ENCODE results near the gene SORCS2. TPM values are rescaled to one million over a fixed set of nuclear protein-coding genes. Genes with fewer than 3 reads are reported as not detected.

The SORCS2 gene
- total RNA-seq, 1 donor from 2014 or later, result 3.1 TPM

- no peak overlapping the region for H3K9ac ChIP-seq (ENCODE audit: low read depth in 1 of 3, low read length in 3 of 3)
- no peak overlapping the region for H3K4me3 ChIP-seq (ENCODE audit: low read length in 3 of 3)
- no peaks in the 10 kb centered on the region for H3K9me3 ChIP-seq (ENCODE audit: control insufficient read depth in 3 of 3, low read length in 3 of 3)
- no peaks in the 10 kb centered on the region for H3K36me3 ChIP-seq (ENCODE audit: control insufficient read depth in 3 of 3, insufficient read depth in 3 of 3, low read length in 3 of 3)
- no peak overlapping the region for H3K27ac ChIP-seq (ENCODE audit: low read depth, low read length)
- H3K4me1 ChIP-seq (ENCODE audit: control insufficient read depth in 3 of 3, insufficient read depth in 3 of 3, low read length in 3 of 3), result peaks cover under 1 to 25% (median 6%) of the 10 kb centered on the region in 3 donors
- H3K27me3 ChIP-seq (ENCODE audit: control insufficient read depth in 3 of 3, insufficient read depth in 3 of 3, low read length in 3 of 3), result peaks cover 0 to 6% (median 0%) of the 10 kb centered on the region in 3 donors
Observed at GRCh38 chr4:7266525-7267292, 74.4 kb downstream of the SORCS2 start.

GRCh38 chr4:7267829-7268228 is 75.5 kb downstream of the SORCS2 start:
- no peak overlapping the region for H3K27ac ChIP-seq (ENCODE audit: low read depth, low read length)
- no peaks in the 10 kb centered on the region for H3K36me3 ChIP-seq (ENCODE audit: control insufficient read depth in 3 of 3, insufficient read depth in 3 of 3, low read length in 3 of 3)
- peaks cover 0 to 3% (median 0%) of the 10 kb centered on the region in 3 donors for H3K27me3 ChIP-seq (ENCODE audit: control insufficient read depth in 3 of 3, insufficient read depth in 3 of 3, low read length in 3 of 3)
- no peaks in the 10 kb centered on the region for H3K9me3 ChIP-seq (ENCODE audit: control insufficient read depth in 3 of 3, low read length in 3 of 3)
- H3K9ac ChIP-seq (ENCODE audit: low read depth in 1 of 3, low read length in 3 of 3), result no peak overlapping the region
- H3K4me3 ChIP-seq (ENCODE audit: low read length in 3 of 3), result no peak overlapping the region
- H3K4me1 ChIP-seq (ENCODE audit: control insufficient read depth in 3 of 3, insufficient read depth in 3 of 3, low read length in 3 of 3), result peaks cover 0 to 17% (median 6%) of the 10 kb centered on the region in 3 donors

- H3K4me3 ChIP-seq (ENCODE audit: low read length in 3 of 3), result no peak overlapping the region
- no peak overlapping the region for H3K9ac ChIP-seq (ENCODE audit: low read depth in 1 of 3, low read length in 3 of 3)
- no peak overlapping the region for H3K27ac ChIP-seq (ENCODE audit: low read depth, low read length)
- H3K9me3 ChIP-seq (ENCODE audit: control insufficient read depth in 3 of 3, low read length in 3 of 3), result no peaks in the 10 kb centered on the region
- H3K27me3 ChIP-seq (ENCODE audit: control insufficient read depth in 3 of 3, insufficient read depth in 3 of 3, low read length in 3 of 3), result peaks cover 0 to 3% (median 0%) of the 10 kb centered on the region in 3 donors
- H3K36me3 ChIP-seq (ENCODE audit: control insufficient read depth in 3 of 3, insufficient read depth in 3 of 3, low read length in 3 of 3), result no peaks in the 10 kb centered on the region
- H3K4me1 ChIP-seq (ENCODE audit: control insufficient read depth in 3 of 3, insufficient read depth in 3 of 3, low read length in 3 of 3), result peaks cover 0 to 11% (median 2%) of the 10 kb centered on the region in 3 donors
Observed at GRCh38 chr4:7268941-7269340, 76.6 kb downstream of the SORCS2 start.

- H3K9me3 ChIP-seq (ENCODE audit: control insufficient read depth in 3 of 3, low read length in 3 of 3), result no peaks in the 10 kb centered on the region
- H3K4me3 ChIP-seq (ENCODE audit: low read length in 3 of 3), result no peak overlapping the region
- no peaks in the 10 kb centered on the region for H3K36me3 ChIP-seq (ENCODE audit: control insufficient read depth in 3 of 3, insufficient read depth in 3 of 3, low read length in 3 of 3)
- H3K9ac ChIP-seq (ENCODE audit: low read depth in 1 of 3, low read length in 3 of 3), result no peak overlapping the region
- H3K27me3 ChIP-seq (ENCODE audit: control insufficient read depth in 3 of 3, insufficient read depth in 3 of 3, low read length in 3 of 3), result no peaks in the 10 kb centered on the region
- H3K4me1 ChIP-seq (ENCODE audit: control insufficient read depth in 3 of 3, insufficient read depth in 3 of 3, low read length in 3 of 3), result peaks cover 0 to 11% (median 2%) of the 10 kb centered on the region in 3 donors
- H3K27ac ChIP-seq (ENCODE audit: low read depth, low read length), result no peak overlapping the region
Observed at GRCh38 chr4:7270121-7270520, 77.8 kb downstream of the SORCS2 start.

GRCh38 chr4:7272404-7272803 is 80.1 kb downstream of the SORCS2 start:
- Histone ChIP-seq H3K4me1 (ENCODE audit: control insufficient read depth in 3 of 3, insufficient read depth in 3 of 3, low read length in 3 of 3) (peaks cover 10 to 19% (median 11%) of the 10 kb centered on the region in 3 donors), H3K9me3 (ENCODE audit: control insufficient read depth in 3 of 3, low read length in 3 of 3) (no peaks in the 10 kb centered on the region), H3K27me3 (ENCODE audit: control insufficient read depth in 3 of 3, insufficient read depth in 3 of 3, low read length in 3 of 3) (no peaks in the 10 kb centered on the region), H3K9ac (ENCODE audit: low read depth in 1 of 3, low read length in 3 of 3) (no peak overlapping the region), H3K36me3 (ENCODE audit: control insufficient read depth in 3 of 3, insufficient read depth in 3 of 3, low read length in 3 of 3) (no peaks in the 10 kb centered on the region), H3K27ac (ENCODE audit: low read depth, low read length) (no peak overlapping the region), H3K4me3 (ENCODE audit: low read length in 3 of 3) (no peak overlapping the region)

- H3K27me3 ChIP-seq (ENCODE audit: control insufficient read depth in 3 of 3, insufficient read depth in 3 of 3, low read length in 3 of 3), result no peaks in the 10 kb centered on the region
- no peak overlapping the region for H3K9ac ChIP-seq (ENCODE audit: low read depth in 1 of 3, low read length in 3 of 3)
- no peak overlapping the region for H3K4me3 ChIP-seq (ENCODE audit: low read length in 3 of 3)
- H3K27ac ChIP-seq (ENCODE audit: low read depth, low read length), result no peak overlapping the region
- H3K4me1 ChIP-seq (ENCODE audit: control insufficient read depth in 3 of 3, insufficient read depth in 3 of 3, low read length in 3 of 3), result peaks cover 9 to 13% (median 10%) of the 10 kb centered on the region in 3 donors
- H3K36me3 ChIP-seq (ENCODE audit: control insufficient read depth in 3 of 3, insufficient read depth in 3 of 3, low read length in 3 of 3), result no peaks in the 10 kb centered on the region
- no peaks in the 10 kb centered on the region for H3K9me3 ChIP-seq (ENCODE audit: control insufficient read depth in 3 of 3, low read length in 3 of 3)
Observed at GRCh38 chr4:7273738-7274297, 81.5 kb downstream of the SORCS2 start.

- Histone ChIP-seq H3K4me3 (ENCODE audit: low read length in 3 of 3) (no peak overlapping the region), H3K27ac (ENCODE audit: low read depth, low read length) (no peak overlapping the region), H3K9me3 (ENCODE audit: control insufficient read depth in 3 of 3, low read length in 3 of 3) (no peaks in the 10 kb centered on the region), H3K27me3 (ENCODE audit: control insufficient read depth in 3 of 3, insufficient read depth in 3 of 3, low read length in 3 of 3) (no peaks in the 10 kb centered on the region), H3K4me1 (ENCODE audit: control insufficient read depth in 3 of 3, insufficient read depth in 3 of 3, low read length in 3 of 3) (peaks cover 8 to 10% (median 9%) of the 10 kb centered on the region in 3 donors), H3K9ac (ENCODE audit: low read depth in 1 of 3, low read length in 3 of 3) (no peak overlapping the region), H3K36me3 (ENCODE audit: control insufficient read depth in 3 of 3, insufficient read depth in 3 of 3, low read length in 3 of 3) (no peaks in the 10 kb centered on the region)
Observed at GRCh38 chr4:7275067-7275466, 82.7 kb downstream of the SORCS2 start.

- H3K36me3 ChIP-seq (ENCODE audit: control insufficient read depth in 3 of 3, insufficient read depth in 3 of 3, low read length in 3 of 3), result no peaks in the 10 kb centered on the region
- no peak overlapping the region for H3K4me3 ChIP-seq (ENCODE audit: low read length in 3 of 3)
- no peaks in the 10 kb centered on the region for H3K9me3 ChIP-seq (ENCODE audit: control insufficient read depth in 3 of 3, low read length in 3 of 3)
- H3K27me3 ChIP-seq (ENCODE audit: control insufficient read depth in 3 of 3, insufficient read depth in 3 of 3, low read length in 3 of 3), result no peaks in the 10 kb centered on the region
- H3K9ac ChIP-seq (ENCODE audit: low read depth in 1 of 3, low read length in 3 of 3), result no peak overlapping the region
- peaks cover 8 to 10% (median 9%) of the 10 kb centered on the region in 3 donors for H3K4me1 ChIP-seq (ENCODE audit: control insufficient read depth in 3 of 3, insufficient read depth in 3 of 3, low read length in 3 of 3)
- no peak overlapping the region for H3K27ac ChIP-seq (ENCODE audit: low read depth, low read length)
Observed at GRCh38 chr4:7275490-7276154, 83.3 kb downstream of the SORCS2 start.

GRCh38 chr4:7276515-7276914 is 84.2 kb downstream of the SORCS2 start:
- H3K9me3 ChIP-seq (ENCODE audit: control insufficient read depth in 3 of 3, low read length in 3 of 3), result no peaks in the 10 kb centered on the region
- peak overlapping the region; percentile 25 for H3K27ac ChIP-seq (ENCODE audit: low read depth, low read length)
- peaks cover 8 to 10% (median 9%) of the 10 kb centered on the region in 3 donors for H3K4me1 ChIP-seq (ENCODE audit: control insufficient read depth in 3 of 3, insufficient read depth in 3 of 3, low read length in 3 of 3)
- no peaks in the 10 kb centered on the region for H3K27me3 ChIP-seq (ENCODE audit: control insufficient read depth in 3 of 3, insufficient read depth in 3 of 3, low read length in 3 of 3)
- peak overlapping the region in 1 of 3 donors; percentile 32 for H3K9ac ChIP-seq (ENCODE audit: low read depth in 1 of 3, low read length in 3 of 3)
- H3K4me3 ChIP-seq (ENCODE audit: low read length in 3 of 3), result no peak overlapping the region
- no peaks in the 10 kb centered on the region for H3K36me3 ChIP-seq (ENCODE audit: control insufficient read depth in 3 of 3, insufficient read depth in 3 of 3, low read length in 3 of 3)

Data from skeletal muscle tissue (tissue), 4 donors.